ENCODE results near the gene HEPH. TPM values are rescaled to one million over a fixed set of nuclear protein-coding genes. Genes with fewer than 3 reads are reported as not detected.

The HEPH gene
- total and polyA plus RNA-seq, 9 of the 15 experiments (the other 6 are each of a cell fraction or from before 2014, with no cell fraction given): 22.4 to 67.6 (median 42.9) TPM

DNA sequence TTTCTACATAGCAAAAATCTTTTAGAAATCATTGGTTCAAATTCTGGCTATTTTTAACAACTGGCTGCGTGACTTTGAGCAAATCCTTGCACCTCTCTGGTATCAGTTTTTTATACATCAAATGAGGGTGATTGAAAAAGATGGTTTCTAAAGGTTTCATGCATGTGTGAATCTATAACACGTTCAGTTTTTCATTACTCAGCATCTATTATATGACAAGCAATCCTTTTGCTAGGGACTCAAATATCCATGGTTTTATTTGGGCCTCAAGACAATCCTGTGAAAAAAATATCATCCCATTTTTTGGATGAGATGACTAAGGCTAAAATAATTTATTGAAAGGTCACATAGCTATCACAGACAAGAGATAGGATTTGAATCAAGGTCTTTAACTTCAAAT is 884 bp downstream of the HEPH start (continued):
- no peak for TF ChIP-seq SIX5 (IDR thresholded peaks at IDR 0.05; ENCODE audit: borderline replicate concordance in 1 of 2, insufficient read depth in 1 of 2, low read depth in 1 of 2, low read length in 2 of 2)
- peak; percentile 76 for TF ChIP-seq C11orf30 (IDR thresholded peaks at IDR 0.05; ENCODE audit: low read depth)
- TF ChIP-seq ILF3 (IDR thresholded peaks at IDR 0.05; ENCODE audit: borderline replicate concordance): no peak
- no peak for TF ChIP-seq ZEB2 (IDR thresholded peaks at IDR 0.05)
- TF ChIP-seq CCAR2 (IDR thresholded peaks at IDR 0.05; ENCODE audit: low read depth, low read length): no peak
- TF ChIP-seq GATAD2A (IDR thresholded peaks at IDR 0.05): no peak
- peak; percentile 39 for TF ChIP-seq RBM25 (IDR thresholded peaks at IDR 0.05; ENCODE audit: low read depth, low read length, severe bottlenecking)

DNA sequence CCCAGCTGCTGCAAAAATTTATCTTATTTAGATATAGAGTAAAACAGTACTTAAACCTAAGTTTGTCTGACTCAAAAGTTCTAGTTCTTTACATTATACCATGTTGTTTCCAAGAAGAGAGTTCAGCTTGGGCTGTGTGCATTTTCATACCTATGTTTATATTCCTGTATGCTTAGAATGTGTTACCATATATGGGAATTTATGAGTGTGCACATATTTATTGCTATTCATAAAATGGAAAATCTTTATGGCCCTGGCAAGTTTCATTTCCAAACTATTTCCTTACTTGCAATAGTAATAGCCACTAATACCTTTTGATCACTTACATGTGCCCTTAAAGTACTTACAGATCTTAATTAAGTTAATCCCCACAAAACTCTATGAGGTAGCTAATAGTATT is 2.6 kb downstream of the HEPH start:
- intact Hi-C loops (cut with micrococcal nuclease): loop anchor here (5.0 kb wide), 1 partner anchor 39 kb away; no protein-coding TSS in a partner anchor
- Histone ChIP-seq H3K79me2 (ENCODE audit: control insufficient read depth, insufficient read depth, low read length) (peaks cover 92% of the 10 kb centered on the region), H3K27me3 (ENCODE audit: control insufficient read depth in 2 of 2, insufficient read depth in 2 of 2, low read length in 2 of 2) (no peaks in the 10 kb centered on the region), H3K9me3 (replicated peaks; ENCODE audit: control insufficient read depth, insufficient read depth, low read depth, low read length) (no peaks in the 10 kb centered on the region), H3K36me3 (ENCODE audit: control insufficient read depth, insufficient read depth, low read length) (peaks cover 51% of the 10 kb centered on the region), H3K9ac (ENCODE audit: insufficient read depth in 1 of 2, low read depth in 2 of 2, low read length in 2 of 2) (peak overlapping the region in 1 of 2 experiments; percentile 27; a peak in 1 of 4 replicates), H3K4me2 (ENCODE audit: insufficient read depth, low read length) (no peak overlapping the region; the same call in 1 of the 2 replicates), H3K9me1 (ENCODE audit: control insufficient read depth, insufficient read depth, low read length) (peaks cover 2% of the 10 kb centered on the region), H3K27ac (ENCODE audit: extremely low read depth, low read depth, low read length) (no peak overlapping the region), H3K4me3 (peak overlapping the region; percentile 66; the same call in 1 of the 2 replicates), H3K4me1 (replicated peaks in 1 of 2; ENCODE audit: control insufficient read depth in 2 of 2, insufficient read depth in 2 of 2, low read length in 2 of 2) (peaks cover 0 to 15% of the 10 kb centered on the region in 2 experiments; a peak in 2 of 5 replicates), H2AFZ (ENCODE audit: low read depth, low read length) (no peak overlapping the region), H4K20me1 (replicated peaks; ENCODE audit: control insufficient read depth, insufficient read depth, low read length) (no peaks in the 10 kb centered on the region)
- no peak for ATAC-seq
- no peak for DNase-seq (ENCODE audit: extremely low read depth in 1 of 4, low spot score in 3 of 4)
- CTCF ChIA-PET (ENCODE audit: low intra/inter-chr PET ratio): no interaction called here
- TF ChIP-seq PRPF4 (IDR thresholded peaks at IDR 0.05; ENCODE audit: insufficient read depth, low read depth, low read length, poor library complexity, severe bottlenecking): no peak
- TF ChIP-seq SRF (CRISPR knock-in tag; IDR thresholded peaks at IDR 0.05): peak in 1 of 2 experiments; percentile 63; a peak in 1 of 4 replicates
- no peak for TF ChIP-seq ATF7 (IDR thresholded peaks at IDR 0.05)
- TF ChIP-seq, protein P1, sequence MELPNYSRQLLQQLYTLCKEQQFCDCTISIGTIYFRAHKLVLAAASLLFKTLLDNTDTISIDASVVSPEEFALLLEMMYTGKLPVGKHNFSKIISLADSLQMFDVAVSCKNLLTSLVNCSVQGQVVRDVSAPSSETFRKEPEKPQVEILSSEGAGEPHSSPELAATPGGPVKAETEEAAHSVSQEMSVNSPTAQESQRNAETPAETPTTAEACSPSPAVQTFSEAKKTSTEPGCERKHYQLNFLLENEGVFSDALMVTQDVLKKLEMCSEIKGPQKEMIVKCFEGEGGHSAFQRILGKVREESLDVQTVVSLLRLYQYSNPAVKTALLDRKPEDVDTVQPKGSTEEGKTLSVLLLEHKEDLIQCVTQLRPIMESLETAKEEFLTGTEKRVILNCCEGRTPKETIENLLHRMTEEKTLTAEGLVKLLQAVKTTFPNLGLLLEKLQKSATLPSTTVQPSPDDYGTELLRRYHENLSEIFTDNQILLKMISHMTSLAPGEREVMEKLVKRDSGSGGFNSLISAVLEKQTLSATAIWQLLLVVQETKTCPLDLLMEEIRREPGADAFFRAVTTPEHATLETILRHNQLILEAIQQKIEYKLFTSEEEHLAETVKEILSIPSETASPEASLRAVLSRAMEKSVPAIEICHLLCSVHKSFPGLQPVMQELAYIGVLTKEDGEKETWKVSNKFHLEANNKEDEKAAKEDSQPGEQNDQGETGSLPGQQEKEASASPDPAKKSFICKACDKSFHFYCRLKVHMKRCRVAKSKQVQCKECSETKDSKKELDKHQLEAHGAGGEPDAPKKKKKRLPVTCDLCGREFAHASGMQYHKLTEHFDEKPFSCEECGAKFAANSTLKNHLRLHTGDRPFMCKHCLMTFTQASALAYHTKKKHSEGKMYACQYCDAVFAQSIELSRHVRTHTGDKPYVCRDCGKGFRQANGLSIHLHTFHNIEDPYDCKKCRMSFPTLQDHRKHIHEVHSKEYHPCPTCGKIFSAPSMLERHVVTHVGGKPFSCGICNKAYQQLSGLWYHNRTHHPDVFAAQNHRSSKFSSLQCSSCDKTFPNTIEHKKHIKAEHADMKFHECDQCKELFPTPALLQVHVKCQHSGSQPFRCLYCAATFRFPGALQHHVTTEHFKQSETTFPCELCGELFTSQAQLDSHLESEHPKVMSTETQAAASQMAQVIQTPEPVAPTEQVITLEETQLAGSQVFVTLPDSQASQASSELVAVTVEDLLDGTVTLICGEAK (IDR thresholded peaks at IDR 0.05): no peak
- TF ChIP-seq, protein P1 (CRISPR knock-in tag; IDR thresholded peaks at IDR 0.05): no peak
- TF ChIP-seq CBX3 (IDR thresholded peaks at IDR 0.05; ENCODE audit: borderline replicate concordance in 1 of 2, low read length in 2 of 2): no peak
- BruUV-seq (replicated peaks): no TSS peak
- FAIRE-seq: no peak
- POLR2A ChIA-PET: interaction anchor here (0.9 to 1.5 kb wide), 3 partner anchors 23 to 120 kb away, joined by 3 read pairs; no protein-coding TSS in a partner anchor
- in situ Hi-C loops (cut with MboI): no loop called here
